HG03108 (cell line): Measurements from ENCODE around the gene ADAMTS14.
"Not testable (repeated sequence)": the region's sequence is repeated elsewhere in the genome, so short reads cannot be mapped to it uniquely, and the experiment has no call there.

Experiments
- ATAC-seq: cut with Tn5 transposase; IDR thresholded peaks from one replicate; pipeline ENCODE4 v1.9.1; 2021; ENCODE audit warnings: moderate library complexity; ENCODE audit not compliant: unreplicated experiment

ADAMTS14 gene, protein sequence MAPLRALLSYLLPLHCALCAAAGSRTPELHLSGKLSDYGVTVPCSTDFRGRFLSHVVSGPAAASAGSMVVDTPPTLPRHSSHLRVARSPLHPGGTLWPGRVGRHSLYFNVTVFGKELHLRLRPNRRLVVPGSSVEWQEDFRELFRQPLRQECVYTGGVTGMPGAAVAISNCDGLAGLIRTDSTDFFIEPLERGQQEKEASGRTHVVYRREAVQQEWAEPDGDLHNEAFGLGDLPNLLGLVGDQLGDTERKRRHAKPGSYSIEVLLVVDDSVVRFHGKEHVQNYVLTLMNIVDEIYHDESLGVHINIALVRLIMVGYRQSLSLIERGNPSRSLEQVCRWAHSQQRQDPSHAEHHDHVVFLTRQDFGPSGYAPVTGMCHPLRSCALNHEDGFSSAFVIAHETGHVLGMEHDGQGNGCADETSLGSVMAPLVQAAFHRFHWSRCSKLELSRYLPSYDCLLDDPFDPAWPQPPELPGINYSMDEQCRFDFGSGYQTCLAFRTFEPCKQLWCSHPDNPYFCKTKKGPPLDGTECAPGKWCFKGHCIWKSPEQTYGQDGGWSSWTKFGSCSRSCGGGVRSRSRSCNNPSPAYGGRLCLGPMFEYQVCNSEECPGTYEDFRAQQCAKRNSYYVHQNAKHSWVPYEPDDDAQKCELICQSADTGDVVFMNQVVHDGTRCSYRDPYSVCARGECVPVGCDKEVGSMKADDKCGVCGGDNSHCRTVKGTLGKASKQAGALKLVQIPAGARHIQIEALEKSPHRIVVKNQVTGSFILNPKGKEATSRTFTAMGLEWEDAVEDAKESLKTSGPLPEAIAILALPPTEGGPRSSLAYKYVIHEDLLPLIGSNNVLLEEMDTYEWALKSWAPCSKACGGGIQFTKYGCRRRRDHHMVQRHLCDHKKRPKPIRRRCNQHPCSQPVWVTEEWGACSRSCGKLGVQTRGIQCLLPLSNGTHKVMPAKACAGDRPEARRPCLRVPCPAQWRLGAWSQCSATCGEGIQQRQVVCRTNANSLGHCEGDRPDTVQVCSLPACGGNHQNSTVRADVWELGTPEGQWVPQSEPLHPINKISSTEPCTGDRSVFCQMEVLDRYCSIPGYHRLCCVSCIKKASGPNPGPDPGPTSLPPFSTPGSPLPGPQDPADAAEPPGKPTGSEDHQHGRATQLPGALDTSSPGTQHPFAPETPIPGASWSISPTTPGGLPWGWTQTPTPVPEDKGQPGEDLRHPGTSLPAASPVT

DNA sequence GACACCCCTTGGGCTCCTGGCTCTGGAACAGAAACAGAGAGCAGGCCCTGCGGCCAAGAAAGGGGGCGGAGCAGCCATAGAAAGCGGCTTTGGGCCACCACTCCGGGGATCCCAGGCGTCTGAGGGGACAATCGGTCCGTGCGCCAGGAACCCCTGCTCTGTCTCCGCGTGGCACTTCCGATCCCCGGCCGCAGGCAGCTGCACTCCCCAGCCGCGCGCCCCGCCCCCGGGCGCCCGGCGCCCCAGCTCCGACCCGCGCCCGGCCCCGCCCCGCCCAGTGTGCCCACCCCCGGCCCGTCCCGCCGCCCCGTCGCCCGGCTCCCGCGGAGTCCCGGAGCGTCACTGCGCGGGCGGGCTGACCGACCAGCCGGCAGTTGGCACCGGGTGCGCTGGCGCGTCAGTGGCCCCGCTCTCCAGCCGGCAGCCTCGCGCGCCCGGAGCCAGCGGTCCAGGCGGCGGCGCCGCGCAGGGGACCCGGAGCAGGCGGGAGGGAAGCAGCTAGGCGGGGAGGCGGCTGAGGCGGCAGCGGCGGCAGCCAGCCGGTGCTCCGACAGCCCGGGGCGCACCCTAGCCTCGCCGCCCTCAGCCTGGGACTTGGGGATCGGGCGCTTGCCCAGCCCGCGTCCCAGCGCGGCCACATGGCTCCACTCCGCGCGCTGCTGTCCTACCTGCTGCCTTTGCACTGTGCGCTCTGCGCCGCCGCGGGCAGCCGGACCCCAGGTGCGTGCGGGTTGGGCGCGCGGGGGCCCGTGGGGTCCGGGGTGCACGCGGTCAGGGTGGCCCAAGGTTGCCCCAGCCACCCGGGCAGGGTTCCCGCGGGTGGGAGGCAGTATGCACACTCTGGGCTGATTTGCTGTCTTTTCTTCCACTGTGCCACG, at the start of gene ADAMTS14:
Gene ADAMTS14 (plus strand): TSS at position 342 of the 878 bp plus-strand sequence. CDS start 297 bp downstream, at position 639.
- ATAC-seq: no peak

DNA sequence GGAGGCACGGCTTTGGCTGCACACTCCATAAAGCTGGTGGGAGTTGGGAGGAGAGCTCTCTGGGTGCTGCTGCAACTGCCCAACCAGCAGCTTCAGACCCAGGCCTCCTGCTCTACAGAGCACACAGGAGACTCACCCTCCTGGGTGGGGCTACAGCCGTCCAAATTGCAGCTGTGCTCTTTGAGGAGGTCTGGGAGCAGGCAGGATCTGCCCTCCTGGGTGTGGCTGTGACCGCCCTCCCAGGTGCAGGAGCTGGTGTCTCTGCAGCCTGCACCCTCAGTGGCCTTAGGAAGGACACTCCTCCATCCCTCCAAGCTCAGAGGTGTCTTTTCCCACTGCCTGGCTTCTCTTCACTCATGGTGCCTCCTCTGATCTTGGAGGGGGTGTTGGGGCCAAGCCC, 49.8 kb upstream of the ADAMTS14 start:
- no peak for ATAC-seq

DNA sequence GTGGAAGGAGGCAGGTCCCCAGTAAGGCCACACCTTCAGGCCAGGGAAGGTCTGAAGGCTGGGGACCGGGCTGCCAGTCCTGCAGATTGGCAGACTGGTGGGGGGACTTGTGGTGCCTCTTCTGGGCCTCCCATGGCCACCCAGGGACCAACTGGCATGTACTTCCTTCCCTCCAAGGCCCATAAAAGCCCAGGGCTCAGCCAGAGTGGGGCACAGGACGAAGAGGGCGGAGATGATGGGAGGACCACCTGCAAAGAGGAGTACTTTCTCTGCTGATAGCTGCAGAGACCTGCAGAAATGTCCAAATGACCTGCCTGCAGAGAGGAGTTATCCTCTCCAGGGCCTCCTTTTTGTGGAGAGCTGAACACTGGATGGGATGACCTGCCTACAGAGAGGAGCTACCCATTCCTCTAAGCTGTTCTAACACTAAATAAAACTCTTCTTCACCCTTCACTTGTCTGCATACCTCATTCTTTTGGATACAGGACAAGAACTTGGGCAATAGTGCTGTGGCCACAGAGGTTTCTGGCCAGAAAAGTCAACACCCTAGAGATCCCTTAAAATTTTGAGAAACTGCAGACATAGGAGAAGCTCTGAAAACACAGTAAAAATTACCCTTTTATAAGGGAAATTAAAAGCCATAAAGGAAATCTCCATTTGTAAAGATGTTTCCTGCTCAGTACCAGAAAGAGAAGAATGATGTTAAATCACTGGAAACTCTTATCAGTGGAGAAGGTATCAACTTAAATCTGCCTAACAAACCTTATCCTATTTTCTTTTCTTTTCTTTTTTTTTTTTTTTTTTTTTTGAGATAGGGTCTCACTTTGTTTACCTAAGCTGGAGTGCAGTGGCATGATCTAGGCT, 49.1 kb upstream of the ADAMTS14 start:
- ATAC-seq: no peak

DNA sequence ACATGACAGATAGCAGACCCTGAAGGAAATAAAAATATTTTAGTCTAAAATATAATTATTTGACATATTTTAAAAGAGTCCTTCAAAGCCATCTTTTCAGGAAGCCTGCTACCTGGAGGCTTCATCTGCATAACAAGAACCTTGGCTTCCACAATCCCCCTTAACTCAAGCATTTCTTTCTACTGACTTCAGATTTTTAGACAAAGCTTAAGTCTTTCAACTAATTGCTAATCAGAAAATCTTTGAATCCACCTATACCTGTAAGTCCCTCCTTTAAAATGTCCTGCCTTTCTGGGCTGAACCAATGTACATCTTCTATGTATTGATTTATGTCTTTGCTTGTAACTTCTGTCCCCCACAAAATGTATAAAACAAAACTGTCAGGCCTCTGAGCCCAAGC, 46.2 kb upstream of the ADAMTS14 start:
- ATAC-seq: no peak

DNA sequence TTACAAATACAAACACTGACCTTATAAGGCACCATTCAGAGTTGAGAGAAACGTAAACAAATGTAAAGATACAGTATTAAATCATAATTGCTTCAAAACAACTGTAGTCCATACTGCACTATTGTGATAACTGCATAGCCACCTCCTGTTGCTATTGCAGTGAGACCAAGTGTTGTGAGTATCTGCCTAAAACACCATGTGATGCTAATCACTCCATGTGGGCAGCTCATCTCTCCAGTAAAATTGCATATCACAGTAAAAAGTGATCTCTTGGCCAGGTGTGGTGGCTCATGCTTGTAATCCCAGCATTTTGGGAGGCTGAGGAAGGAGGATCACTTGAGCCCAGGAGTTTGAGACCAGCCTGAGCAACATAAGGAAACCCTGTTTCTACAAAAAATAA, 43.0 kb upstream of the ADAMTS14 start:
- ATAC-seq: no peak

DNA sequence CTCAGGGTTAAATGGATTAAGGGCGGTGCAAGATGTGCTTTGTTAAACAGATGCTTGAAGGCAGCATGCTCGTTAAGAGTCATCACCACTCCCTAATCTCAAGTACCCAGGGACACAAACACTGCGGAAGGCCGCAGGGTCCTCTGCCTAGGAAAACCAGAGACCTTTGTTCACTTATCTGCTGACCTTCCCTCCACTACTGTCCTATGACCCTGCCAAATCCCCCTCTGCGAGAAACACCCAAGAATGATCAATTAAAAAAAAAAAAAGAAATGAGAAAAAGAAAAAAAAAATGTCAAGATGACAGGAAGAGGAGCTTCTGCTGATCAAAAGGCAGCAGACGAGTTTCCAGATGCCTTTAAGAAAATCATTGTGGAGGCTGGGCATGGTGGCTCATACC, 40.6 kb upstream of the ADAMTS14 start:
- not testable (repeated sequence) for ATAC-seq

DNA sequence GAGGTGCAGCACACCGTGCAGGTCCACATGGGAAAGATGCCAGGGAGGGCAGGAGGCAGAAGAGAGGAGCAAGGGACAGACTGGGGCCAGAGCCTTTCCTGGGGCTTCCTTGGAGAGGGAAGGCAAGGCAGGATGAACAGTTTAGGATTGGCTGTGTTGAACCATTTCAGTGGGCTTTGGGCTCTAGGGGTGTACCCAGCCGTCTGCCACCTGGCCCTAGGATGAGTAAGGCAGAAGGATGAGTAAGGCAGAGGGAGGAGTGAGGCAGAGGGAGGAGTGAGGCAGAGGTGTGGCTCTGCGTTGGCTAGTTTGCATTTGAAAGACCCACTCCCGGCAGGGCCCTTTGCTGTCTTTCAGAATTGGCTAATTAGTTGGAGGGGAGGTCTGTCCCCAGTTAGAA, 38.3 kb upstream of the ADAMTS14 start:
- no peak for ATAC-seq

DNA sequence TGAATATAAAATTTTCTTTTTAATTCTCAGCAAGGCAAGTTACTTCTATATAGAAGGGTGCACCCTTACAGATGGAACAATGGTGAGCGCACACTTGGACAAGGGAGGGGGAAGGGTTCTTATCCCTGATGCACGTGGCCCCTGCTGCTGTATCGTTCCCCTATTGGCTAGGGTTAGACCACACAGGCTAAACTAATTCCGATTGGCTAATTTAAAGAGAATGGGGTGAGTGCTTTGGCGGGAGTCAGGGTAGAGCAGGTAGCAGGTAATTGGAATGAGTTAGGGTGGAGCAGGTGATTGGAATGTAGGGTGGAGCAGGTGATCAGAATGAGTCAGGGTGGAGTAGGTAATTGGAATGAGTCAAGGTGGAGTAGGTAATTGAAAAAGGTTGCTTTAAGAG, 37.8 kb upstream of the ADAMTS14 start:
- ATAC-seq: not testable (repeated sequence)

DNA sequence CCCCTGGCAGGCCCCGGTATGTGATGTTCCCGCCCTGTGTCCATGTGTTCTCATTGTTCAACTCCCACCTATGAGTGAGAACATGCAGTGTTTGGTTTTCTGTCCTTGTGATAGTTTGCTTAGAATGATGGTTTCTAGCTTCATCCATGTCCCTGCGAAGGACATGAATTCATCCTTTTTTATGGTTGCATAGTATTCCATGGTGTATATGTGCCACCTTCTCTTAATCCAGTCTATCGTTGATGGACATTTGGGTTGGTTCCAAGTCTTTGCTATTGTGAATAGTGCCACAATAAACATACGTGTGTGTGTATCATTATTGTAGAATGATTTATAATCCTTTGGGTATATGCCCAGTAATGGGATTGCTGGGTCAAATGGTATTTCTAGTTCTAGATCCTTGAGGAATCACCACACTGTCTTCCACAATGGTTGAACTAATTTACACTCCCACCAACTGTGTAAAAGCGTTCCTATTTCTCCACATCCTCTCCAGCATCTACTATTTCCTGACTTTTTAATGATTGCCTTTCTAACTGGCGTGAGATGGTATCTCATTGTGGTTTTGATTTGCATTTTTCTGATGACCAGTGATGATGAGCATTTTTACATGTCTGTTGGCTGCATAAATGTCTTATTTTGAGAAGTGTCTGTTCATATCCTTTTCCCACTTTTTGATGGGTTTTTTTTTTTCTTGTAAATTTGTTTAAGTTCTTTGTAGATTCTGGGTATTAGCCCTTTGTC, 32.5 kb upstream of the ADAMTS14 start:
- not testable (repeated sequence) for ATAC-seq

DNA sequence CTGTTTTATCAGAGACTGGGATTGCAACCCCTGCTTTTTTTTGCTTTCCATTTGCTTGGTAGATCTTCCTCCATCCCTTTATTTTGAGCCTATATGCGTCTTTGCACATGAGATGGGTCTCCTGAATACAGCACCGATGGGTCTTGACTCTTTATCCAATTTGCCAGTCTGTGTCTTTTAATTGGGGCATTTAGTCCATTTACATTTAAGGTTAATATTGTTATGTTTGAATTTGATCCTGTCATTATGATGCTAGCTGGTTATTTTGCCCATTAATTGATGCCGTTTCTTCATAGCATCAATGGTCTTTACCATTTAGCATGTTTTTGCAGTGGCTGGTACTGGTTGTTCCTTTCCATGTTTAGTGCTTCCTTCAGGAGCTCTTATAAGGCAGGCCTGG, 29.0 kb upstream of the ADAMTS14 start:
- not testable (repeated sequence) for ATAC-seq

DNA sequence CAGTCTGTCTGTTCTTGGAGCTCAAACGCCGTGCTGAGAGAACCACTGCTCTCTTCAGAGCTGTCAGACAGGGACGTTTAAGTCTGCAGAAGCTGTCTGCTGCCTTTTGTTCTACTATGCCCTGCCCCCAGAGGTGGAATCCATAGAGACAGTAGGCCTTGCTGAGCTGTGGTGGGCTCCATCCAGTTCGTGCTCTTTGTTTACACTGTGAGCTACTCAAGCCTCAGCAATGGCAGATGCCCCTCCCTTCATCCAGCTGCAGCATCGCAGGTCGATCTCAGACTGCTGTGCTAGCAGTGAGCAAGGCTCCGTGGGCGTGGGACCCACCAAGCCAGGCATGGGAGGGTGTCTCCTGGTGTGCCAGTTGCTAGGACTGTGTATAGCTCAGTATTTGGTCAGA, 27.3 kb upstream of the ADAMTS14 start:
- ATAC-seq: not testable (repeated sequence)

DNA sequence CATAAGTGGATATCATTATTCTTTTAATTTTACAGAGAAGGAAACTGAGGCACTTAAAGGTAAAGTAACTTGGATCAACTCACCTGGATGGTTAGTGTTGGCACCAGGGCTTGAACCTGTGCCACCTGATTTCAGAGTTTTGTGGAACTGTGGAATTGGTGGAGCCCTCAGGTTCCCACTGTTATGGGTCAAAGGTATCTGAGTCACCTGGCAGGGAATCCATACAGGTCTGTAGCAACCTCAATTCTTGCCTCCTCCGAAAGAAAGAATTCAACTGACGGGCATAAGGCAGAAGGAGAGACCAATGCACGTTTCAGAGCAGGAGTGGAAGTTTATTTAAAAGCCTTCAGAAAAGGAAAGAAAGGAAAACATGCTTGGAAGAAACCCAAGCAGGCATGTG, 25.2 kb upstream of the ADAMTS14 start:
- no peak for ATAC-seq

DNA sequence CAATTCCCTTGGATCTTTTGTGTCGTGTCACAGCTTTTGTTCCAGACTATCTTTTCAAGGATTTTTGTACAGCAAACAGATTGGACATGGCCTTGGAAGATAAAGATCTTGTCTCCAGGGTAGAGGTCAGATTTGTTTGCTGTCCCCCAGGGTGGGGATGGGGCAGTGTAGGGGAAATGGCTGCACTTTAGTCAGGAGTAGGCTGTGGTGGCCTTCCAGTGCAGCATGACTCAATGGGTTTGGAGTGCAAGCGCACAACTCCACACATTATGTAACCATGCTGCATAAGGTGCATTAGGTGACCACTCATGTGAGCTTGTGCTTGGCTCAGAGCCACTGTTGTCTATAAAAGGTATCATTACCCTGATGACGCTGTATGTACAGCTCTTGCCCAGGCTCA, 23.9 kb upstream of the ADAMTS14 start:
- ATAC-seq: no peak

DNA sequence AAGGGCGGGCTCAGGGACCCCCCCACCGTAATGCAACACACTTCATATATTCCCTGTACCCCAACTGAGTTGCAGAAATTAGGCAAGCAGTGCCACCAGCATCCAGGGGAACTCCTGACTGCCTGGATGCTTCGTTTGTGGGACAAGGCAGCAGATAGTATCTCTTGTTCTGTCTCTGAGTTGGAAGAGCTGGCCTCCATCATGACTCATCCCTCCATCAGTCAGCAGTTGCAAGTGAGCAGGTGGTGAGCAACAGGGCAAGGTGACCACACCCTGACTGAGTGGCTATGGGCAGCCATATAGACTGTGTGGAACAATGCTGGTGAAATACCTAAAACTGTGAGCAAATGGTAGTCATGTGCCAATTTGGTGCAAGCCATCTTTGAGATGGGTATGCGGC, 22.8 kb upstream of the ADAMTS14 start:
- ATAC-seq: no peak

DNA sequence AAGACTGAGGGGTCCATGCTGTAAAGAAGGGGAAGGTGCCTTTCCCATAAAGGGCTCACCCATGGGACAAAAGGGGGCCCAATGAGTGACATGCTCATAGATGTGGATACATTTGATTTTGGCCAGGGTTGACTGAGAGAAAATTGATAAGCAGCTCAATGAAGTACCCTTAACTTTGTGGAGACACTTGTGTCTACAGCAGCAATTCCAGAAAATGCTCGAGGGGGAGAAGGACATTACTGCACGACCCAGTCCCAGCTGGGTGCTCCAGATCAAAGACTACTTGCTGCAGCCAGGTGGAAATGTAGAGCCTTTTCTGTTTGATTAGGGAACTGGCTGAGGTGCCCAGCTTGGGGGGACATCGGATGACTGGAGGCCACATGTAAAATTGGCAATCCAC, 22.2 kb upstream of the ADAMTS14 start:
- ATAC-seq: no peak

DNA sequence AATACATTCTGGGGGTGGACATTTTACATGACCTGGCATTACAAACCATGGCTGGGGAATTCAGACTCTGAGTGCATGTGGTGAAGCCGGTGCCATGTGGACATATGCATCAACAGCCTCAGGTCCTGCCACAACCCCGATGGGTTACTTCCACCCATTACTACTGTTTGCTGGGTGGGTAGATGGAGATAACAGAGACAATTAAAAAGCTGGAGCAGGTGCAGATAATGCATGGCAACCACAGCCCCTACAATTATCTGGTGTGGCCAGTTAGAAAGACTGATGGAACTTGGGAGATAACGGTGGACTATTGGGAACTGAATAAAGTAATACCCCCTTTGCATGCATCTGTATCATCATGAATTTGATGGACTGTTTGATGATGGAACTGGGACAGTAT, 21.6 kb upstream of the ADAMTS14 start:
- no peak for ATAC-seq

DNA sequence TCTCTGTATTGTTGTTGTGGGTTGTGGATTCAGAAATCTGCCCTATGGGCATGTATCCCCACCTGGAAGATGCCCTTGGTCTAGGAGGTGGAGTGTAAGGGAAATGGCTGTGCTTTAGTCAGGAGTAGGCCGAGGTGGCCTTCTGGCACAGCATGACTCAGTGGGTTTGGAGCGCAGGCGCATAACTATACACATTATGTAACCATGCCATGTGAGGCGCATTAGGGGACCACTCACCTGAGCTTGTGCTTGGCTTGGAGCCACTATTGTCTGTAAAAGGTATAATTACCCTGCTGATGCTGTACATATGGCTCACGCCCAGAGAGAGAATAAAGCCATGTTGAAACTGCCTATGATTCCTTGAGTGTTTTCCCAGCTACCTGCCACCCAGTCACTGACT, 20.6 kb upstream of the ADAMTS14 start:
- no peak for ATAC-seq

DNA sequence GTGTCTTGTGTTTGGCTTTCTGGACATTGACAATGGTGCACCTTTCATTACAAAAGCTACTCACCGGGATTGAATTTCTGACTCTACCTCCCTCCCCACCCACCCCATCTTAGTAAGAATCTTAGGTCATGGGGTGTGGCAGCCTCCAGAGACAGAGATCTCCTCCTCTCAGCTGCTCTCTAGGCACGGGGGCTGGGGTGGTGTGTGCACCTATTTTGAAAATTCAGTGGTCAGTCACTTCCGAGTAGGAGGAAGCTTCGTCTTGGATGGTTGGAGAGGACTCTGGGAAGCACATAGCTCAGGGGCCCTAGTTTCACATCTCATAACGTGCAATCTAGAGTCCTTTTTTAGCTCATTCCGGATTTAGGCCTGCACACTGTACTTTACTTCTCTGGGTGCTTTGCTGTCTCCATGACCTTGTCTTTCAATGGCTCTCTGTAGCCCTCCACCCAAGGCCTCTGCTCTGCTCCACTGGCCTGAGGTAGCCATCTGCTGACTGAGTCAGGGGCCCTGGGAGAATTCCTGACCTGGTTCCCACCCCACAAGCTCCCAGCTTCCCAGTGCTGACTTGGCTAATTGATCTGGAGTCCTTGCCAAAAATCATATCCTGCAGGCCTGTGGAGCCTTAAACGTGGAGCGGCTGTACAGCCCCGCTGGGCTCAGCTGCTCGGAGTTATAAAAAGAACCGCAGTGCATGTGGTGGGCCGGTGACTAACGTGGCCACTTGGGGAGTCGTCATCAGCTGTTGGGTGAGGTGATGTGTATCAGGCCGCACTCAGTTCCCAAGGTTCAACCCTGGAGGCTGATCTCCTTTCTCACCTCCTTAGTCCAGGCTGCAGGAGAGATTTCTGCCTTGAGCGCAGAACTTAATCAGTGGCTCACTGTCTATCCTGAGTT, 19.3 kb upstream of the ADAMTS14 start:
- ATAC-seq: no peak
